Stimulated activated CD4-positive, alpha-beta T cell treated with anti-CD3 and anti-CD28 coated beads, Interleukin-4, amount 100 ng/mL, for 4 hours (primary cell): ENCODE results near the gene NR2F6.
A peak's percentile ranks its signal among the peaks of the same experiment; 100 is the strongest.

Source experiments
- DNase-seq, 2 experiments: peaks; one replicate each; pipeline ENCODE4 v3.0.0-alpha.2; 2020

The NR2F6 gene

GRCh38 chr19:17263712-17264640 is 18.3 kb upstream of the NR2F6 start:
- DNase-seq, result no peak

GRCh38 chr19:17262557-17262956 is 16.8 kb upstream of the NR2F6 start:
- no peak for DNase-seq

GRCh38 chr19:17260842-17261325 is 15.2 kb upstream of the NR2F6 start:
- peak; percentile 81 to 89 for DNase-seq

- no peak for DNase-seq
Measured at GRCh38 chr19:17259934-17260333, 14.2 kb upstream of the NR2F6 start.

GRCh38 chr19:17259118-17259780 is 13.5 kb upstream of the NR2F6 start:
- no peak for DNase-seq

- no peak for DNase-seq
Measured at GRCh38 chr19:17256130-17256529, 10.4 kb upstream of the NR2F6 start.

- no peak for DNase-seq
Measured at GRCh38 chr19:17255150-17255621, 9.5 kb upstream of the NR2F6 start.

- no peak for DNase-seq
Measured at GRCh38 chr19:17254636-17255035, 8.9 kb upstream of the NR2F6 start.

GRCh38 chr19:17249887-17250548 is 4.3 kb upstream of the NR2F6 start:
- DNase-seq, result no peak

- no peak for DNase-seq
Measured at GRCh38 chr19:17248011-17248776, 2.5 kb upstream of the NR2F6 start.

GRCh38 chr19:17246681-17247425 is 1.1 kb upstream of the NR2F6 start:
- DNase-seq, result no peak

- no peak for DNase-seq
Measured at GRCh38 chr19:17244618-17245534, 843 bp downstream of the NR2F6 start.

GRCh38 chr19:17243830-17244617 is 1.7 kb downstream of the NR2F6 start:
- no peak for DNase-seq

- no peak for DNase-seq
Measured at GRCh38 chr19:17243211-17243829, 2.4 kb downstream of the NR2F6 start.

GRCh38 chr19:17242431-17243208 is 3.1 kb downstream of the NR2F6 start:
- no peak for DNase-seq

GRCh38 chr19:17240826-17241399 is 4.8 kb downstream of the NR2F6 start:
- DNase-seq, result no peak

GRCh38 chr19:17240062-17240752 is 5.5 kb downstream of the NR2F6 start:
- no peak for DNase-seq
